ENCODE results near the gene IL17D. TPM values are rescaled to one million over a fixed set of nuclear protein-coding genes. Genes with fewer than 3 reads are reported as not detected.
A peak's percentile ranks its signal among the peaks of the same experiment; 100 is the strongest.

The IL17D gene
- total RNA-seq, 1 donor from 2014 or later: 8.6 TPM

DNA sequence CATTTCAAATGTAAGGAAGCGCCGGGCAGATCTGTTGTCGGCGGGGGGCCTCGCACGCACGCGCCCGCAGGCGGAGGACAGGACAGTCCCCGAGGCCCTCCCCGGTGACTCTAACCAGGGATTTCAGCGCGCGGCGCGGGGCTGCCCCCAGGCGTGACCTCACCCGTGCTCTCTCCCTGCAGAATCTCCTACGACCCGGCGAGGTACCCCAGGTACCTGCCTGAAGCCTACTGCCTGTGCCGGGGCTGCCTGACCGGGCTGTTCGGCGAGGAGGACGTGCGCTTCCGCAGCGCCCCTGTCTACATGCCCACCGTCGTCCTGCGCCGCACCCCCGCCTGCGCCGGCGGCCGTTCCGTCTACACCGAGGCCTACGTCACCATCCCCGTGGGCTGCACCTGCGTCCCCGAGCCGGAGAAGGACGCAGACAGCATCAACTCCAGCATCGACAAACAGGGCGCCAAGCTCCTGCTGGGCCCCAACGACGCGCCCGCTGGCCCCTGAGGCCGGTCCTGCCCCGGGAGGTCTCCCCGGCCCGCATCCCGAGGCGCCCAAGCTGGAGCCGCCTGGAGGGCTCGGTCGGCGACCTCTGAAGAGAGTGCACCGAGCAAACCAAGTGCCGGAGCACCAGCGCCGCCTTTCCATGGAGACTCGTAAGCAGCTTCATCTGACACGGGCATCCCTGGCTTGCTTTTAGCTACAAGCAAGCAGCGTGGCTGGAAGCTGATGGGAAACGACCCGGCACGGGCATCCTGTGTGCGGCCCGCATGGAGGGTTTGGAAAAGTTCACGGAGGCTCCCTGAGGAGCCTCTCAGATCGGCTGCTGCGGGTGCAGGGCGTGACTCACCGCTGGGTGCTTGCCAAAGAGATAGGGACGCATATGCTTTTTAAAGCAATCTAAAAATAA lies 18.2 kb downstream of the IL17D start:
- TF ChIP-seq, protein P1, sequence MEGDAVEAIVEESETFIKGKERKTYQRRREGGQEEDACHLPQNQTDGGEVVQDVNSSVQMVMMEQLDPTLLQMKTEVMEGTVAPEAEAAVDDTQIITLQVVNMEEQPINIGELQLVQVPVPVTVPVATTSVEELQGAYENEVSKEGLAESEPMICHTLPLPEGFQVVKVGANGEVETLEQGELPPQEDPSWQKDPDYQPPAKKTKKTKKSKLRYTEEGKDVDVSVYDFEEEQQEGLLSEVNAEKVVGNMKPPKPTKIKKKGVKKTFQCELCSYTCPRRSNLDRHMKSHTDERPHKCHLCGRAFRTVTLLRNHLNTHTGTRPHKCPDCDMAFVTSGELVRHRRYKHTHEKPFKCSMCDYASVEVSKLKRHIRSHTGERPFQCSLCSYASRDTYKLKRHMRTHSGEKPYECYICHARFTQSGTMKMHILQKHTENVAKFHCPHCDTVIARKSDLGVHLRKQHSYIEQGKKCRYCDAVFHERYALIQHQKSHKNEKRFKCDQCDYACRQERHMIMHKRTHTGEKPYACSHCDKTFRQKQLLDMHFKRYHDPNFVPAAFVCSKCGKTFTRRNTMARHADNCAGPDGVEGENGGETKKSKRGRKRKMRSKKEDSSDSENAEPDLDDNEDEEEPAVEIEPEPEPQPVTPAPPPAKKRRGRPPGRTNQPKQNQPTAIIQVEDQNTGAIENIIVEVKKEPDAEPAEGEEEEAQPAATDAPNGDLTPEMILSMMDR (IDR thresholded peaks at IDR 0.05): no peak
- no peak overlapping the region for H3K27ac Mint-ChIP-seq (ENCODE audit: unreplicated experiment)
- peak overlapping the region; percentile 29 for H3K4me3 Mint-ChIP-seq (ENCODE audit: unreplicated experiment)
- DNase-seq (ENCODE audit: extremely low spot score, unreplicated experiment): no peak
- H3K36me3 Mint-ChIP-seq (ENCODE audit: unreplicated experiment): no peaks in the 10 kb centered on the region
- no peaks in the 10 kb centered on the region for H3K9me3 Mint-ChIP-seq (ENCODE audit: unreplicated experiment)
- no peaks in the 10 kb centered on the region for H3K27me3 Mint-ChIP-seq (ENCODE audit: unreplicated experiment)
- peaks cover 9% of the 10 kb centered on the region for H3K4me1 Mint-ChIP-seq (ENCODE audit: unreplicated experiment)

DNA sequence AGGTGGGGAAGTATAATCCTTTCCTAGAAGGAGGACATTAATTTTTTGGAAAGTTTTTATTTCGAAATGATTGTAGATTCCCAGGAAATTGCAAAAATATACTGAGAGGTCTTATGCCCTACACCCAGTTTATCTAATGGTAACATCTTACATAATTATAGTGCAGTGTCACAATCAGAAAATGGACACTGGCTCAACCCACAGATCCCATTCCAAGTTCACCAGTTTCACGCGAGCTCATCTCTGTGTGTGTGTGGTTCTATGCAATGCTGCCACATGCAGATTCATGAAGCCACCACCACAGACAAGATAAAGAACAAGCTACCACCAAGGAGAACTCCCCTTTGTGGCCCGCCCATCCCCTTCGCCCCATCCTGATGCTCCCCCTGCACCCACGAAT lies 24.4 kb downstream of the IL17D start:
- H3K4me1 Mint-ChIP-seq (ENCODE audit: unreplicated experiment): peaks cover 3% of the 10 kb centered on the region
- H3K9me3 Mint-ChIP-seq (ENCODE audit: unreplicated experiment): peaks cover 4% of the 10 kb centered on the region

DNA sequence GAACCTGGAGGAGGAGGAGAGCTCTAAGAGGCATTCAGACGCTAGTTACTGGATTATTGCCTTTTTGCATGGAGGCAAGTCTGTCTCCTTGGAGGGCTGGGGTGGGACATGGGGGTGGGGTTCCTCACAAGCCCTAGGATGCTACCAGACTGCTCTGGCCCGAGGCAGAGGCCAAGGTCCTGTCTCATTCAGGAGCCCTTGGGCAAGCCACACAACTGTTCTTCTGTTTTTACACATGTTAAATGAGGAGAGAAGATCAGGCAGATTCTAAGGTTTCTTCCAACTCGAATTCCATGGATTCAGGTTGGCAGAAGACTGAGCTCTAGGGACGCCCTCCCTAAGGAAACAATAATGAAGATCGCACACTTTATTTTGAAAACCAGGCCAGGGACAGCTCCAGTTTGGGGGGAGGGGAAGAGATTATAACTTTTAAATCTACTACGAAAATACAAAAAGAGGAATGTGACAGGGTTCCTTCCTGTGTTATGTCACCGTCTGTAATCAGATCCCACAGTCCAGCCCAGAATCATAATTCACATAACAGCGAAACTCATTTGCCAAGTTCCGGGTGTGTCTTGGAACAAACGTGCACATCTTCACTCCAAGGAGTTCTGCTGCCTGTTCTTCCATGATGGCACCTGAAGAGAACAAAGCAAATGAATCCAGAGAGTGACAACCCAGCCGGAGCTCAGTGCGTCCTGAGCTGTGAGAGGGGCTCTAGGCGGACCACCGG lies 25.2 kb downstream of the IL17D start:
- Mint-ChIP-seq H3K9me3 (ENCODE audit: unreplicated experiment) (peaks cover 4% of the 10 kb centered on the region), H3K4me3 (ENCODE audit: unreplicated experiment) (no peak overlapping the region), H3K36me3 (ENCODE audit: unreplicated experiment) (peaks cover 7% of the 10 kb centered on the region), H3K27ac (ENCODE audit: unreplicated experiment) (no peak overlapping the region), H3K4me1 (ENCODE audit: unreplicated experiment) (peaks cover 3% of the 10 kb centered on the region), H3K27me3 (ENCODE audit: unreplicated experiment) (no peaks in the 10 kb centered on the region)
- DNase-seq (ENCODE audit: extremely low spot score, unreplicated experiment): peak; percentile 64
- TF ChIP-seq, protein P1 (IDR thresholded peaks at IDR 0.05): no peak

More for the DNA sequence above, 24.4 kb downstream of the IL17D start:
- TF ChIP-seq, protein P1 (IDR thresholded peaks at IDR 0.05): no peak
- Mint-ChIP-seq H3K36me3 (ENCODE audit: unreplicated experiment) (peaks cover 7% of the 10 kb centered on the region), H3K4me3 (ENCODE audit: unreplicated experiment) (no peak overlapping the region), H3K27me3 (ENCODE audit: unreplicated experiment) (no peaks in the 10 kb centered on the region), H3K27ac (ENCODE audit: unreplicated experiment) (no peak overlapping the region)
- no peak for DNase-seq (ENCODE audit: extremely low spot score, unreplicated experiment)

DNA sequence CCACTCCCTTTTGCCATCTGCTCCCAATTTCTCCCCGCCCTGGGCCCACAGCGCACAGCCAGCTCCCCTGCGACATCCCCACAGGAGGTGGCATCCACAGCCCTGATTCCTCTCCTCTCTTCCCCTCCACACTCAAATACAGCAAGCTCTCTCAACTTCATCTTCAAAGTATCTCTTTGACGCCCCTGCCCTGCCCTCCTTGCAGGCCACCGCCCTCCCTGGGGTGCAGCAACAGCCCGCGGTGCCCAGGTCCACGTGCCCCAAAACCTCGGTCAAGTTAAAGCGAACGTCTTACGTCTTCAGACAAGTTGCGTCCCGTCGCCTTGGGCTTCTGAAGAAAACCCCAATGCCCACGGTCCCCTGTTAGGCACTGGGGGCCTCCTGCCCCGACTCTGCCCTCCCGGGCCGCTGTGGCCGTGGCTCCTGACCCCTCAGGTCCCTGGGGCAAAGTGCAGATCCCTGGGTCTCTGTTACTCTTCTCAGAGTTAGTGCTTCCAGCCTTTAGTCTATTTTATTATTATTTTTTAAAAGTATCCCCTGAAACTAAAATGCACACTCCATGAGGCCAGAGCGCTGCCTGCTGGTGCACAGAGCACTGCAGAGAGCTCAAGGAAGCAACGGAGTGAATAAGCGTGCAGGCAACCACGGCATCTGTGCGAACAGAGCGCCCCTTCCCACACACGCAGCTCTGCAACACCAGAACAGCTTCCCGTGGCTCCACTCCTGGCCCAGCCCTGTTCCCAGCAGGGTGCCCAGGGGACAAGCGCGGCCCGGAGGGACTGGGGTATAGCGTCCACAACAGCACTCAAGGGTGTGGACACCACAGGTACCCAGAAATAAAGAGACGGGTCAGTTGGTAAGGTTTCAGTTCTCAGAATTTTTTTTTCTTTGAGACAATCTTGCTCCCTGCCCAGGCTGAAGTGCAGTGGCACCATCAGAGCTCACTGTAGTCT lies 26.4 kb downstream of the IL17D start:
- Mint-ChIP-seq H3K27ac (ENCODE audit: unreplicated experiment) (no peak overlapping the region), H3K4me1 (ENCODE audit: unreplicated experiment) (peaks cover 3% of the 10 kb centered on the region), H3K9me3 (ENCODE audit: unreplicated experiment) (peaks cover 4% of the 10 kb centered on the region), H3K4me3 (ENCODE audit: unreplicated experiment) (no peak overlapping the region), H3K36me3 (ENCODE audit: unreplicated experiment) (peaks cover 7% of the 10 kb centered on the region), H3K27me3 (ENCODE audit: unreplicated experiment) (no peaks in the 10 kb centered on the region)
- TF ChIP-seq, protein P1 (IDR thresholded peaks at IDR 0.05): no peak
- peak; percentile 76 for DNase-seq (ENCODE audit: extremely low spot score, unreplicated experiment)
